NCI-H69 (cell line): ENCODE results near the gene KCTD5.
"Not testable (repeated sequence)": the region's sequence is repeated elsewhere in the genome, so short reads cannot be mapped to it uniquely, and the experiment has no call there.

ENCODE experiments used
- DNase-seq: peaks from one replicate; lab custom pipeline; 2025; lab: John Stamatoyannopoulos, UW

The KCTD5 gene

GRCh38 chr16:2682209-2683021 lies at the start of gene KCTD5:
Gene KCTD5 (plus strand): TSS chr16:2682523. CDS start chr16:2682549, 26 bp downstream.
- peak; percentile 98 for DNase-seq

- not testable (repeated sequence) for DNase-seq
Measured at GRCh38 chr16:2639071-2639721, 43.1 kb upstream of the KCTD5 start.

GRCh38 chr16:2639722-2640072 lies 42.6 kb upstream of the KCTD5 start:
- DNase-seq = not testable (repeated sequence)

- DNase-seq = not testable (repeated sequence)
Measured at GRCh38 chr16:2642561-2642960, 39.8 kb upstream of the KCTD5 start.

GRCh38 chr16:2644754-2645453 lies 37.4 kb upstream of the KCTD5 start:
- not testable (repeated sequence) for DNase-seq

GRCh38 chr16:2651268-2651871 lies 31.0 kb upstream of the KCTD5 start:
- not testable (repeated sequence) for DNase-seq

- not testable (repeated sequence) for DNase-seq
Measured at GRCh38 chr16:2653915-2654314, 28.4 kb upstream of the KCTD5 start.

- not testable (repeated sequence) for DNase-seq
Measured at GRCh38 chr16:2654949-2655348, 27.4 kb upstream of the KCTD5 start.

GRCh38 chr16:2656985-2657384 lies 25.3 kb upstream of the KCTD5 start:
- no peak for DNase-seq

- DNase-seq = not testable (repeated sequence)
Measured at GRCh38 chr16:2657803-2658202, 24.5 kb upstream of the KCTD5 start.

- DNase-seq = not testable (repeated sequence)
Measured at GRCh38 chr16:2659560-2659959, 22.8 kb upstream of the KCTD5 start.

- not testable (repeated sequence) for DNase-seq
Measured at GRCh38 chr16:2660014-2660662, 22.2 kb upstream of the KCTD5 start.

GRCh38 chr16:2660755-2661373 lies 21.5 kb upstream of the KCTD5 start:
- peak; percentile 32 for DNase-seq

GRCh38 chr16:2663553-2664546 lies 18.5 kb upstream of the KCTD5 start:
- no peak for DNase-seq

GRCh38 chr16:2664574-2664982 lies 17.7 kb upstream of the KCTD5 start:
- DNase-seq = peak; percentile 74

GRCh38 chr16:2666671-2667070 lies 15.7 kb upstream of the KCTD5 start:
- not testable (repeated sequence) for DNase-seq

GRCh38 chr16:2669587-2669986 lies 12.7 kb upstream of the KCTD5 start:
- DNase-seq = not testable (repeated sequence)

GRCh38 chr16:2670017-2670416 lies 12.3 kb upstream of the KCTD5 start:
- DNase-seq = peak; percentile 22

GRCh38 chr16:2671193-2671592 lies 11.1 kb upstream of the KCTD5 start:
- not testable (repeated sequence) for DNase-seq

- DNase-seq = no peak
Measured at GRCh38 chr16:2671741-2672140, 10.6 kb upstream of the KCTD5 start.
